ENCODE measurements around the gene PHKB.
"Not testable (repeated sequence)": the region's sequence is repeated elsewhere in the genome, so short reads cannot be mapped to it uniquely, and the experiment has no call there.

Gene PHKB

GRCh38 chr16:47469227-47469626 lies 8.1 kb downstream of the PHKB start:
- in situ Hi-C loops (cut with HindIII; ENCODE audit: low sequenced_read_pairs), result no loop called here

GRCh38 chr16:47470211-47470610 lies 9.1 kb downstream of the PHKB start:
- in situ Hi-C loops (cut with HindIII; ENCODE audit: low sequenced_read_pairs), result no loop called here

GRCh38 chr16:47470810-47471209 lies 9.7 kb downstream of the PHKB start:
- in situ Hi-C loops (cut with HindIII; ENCODE audit: low sequenced_read_pairs), result no loop called here

GRCh38 chr16:47473004-47473403 lies 11.9 kb downstream of the PHKB start:
- in situ Hi-C loops (cut with HindIII; ENCODE audit: low sequenced_read_pairs), result not testable (repeated sequence)

- in situ Hi-C loops (cut with HindIII; ENCODE audit: low sequenced_read_pairs), result no loop called here
These were observed 12.7 kb downstream of the PHKB start for GRCh38 chr16:47473792-47474191.

GRCh38 chr16:47475786-47476185 lies 14.7 kb downstream of the PHKB start:
- in situ Hi-C loops (cut with HindIII; ENCODE audit: low sequenced_read_pairs), result no loop called here

GRCh38 chr16:47476654-47477345 lies 15.7 kb downstream of the PHKB start:
- in situ Hi-C loops (cut with HindIII; ENCODE audit: low sequenced_read_pairs), result no loop called here

GRCh38 chr16:47477679-47478078 lies 16.5 kb downstream of the PHKB start:
- in situ Hi-C loops (cut with HindIII; ENCODE audit: low sequenced_read_pairs), result no loop called here

- in situ Hi-C loops (cut with HindIII; ENCODE audit: low sequenced_read_pairs), result no loop called here
These were observed 19.3 kb downstream of the PHKB start for GRCh38 chr16:47480410-47480809.

- in situ Hi-C loops (cut with HindIII; ENCODE audit: low sequenced_read_pairs), result no loop called here
These were observed 20.7 kb downstream of the PHKB start for GRCh38 chr16:47481698-47482374.

GRCh38 chr16:47483616-47484015 lies 22.5 kb downstream of the PHKB start:
- in situ Hi-C loops (cut with HindIII; ENCODE audit: low sequenced_read_pairs), result no loop called here

GRCh38 chr16:47486856-47487255 lies 25.7 kb downstream of the PHKB start:
- in situ Hi-C loops (cut with HindIII; ENCODE audit: low sequenced_read_pairs), result no loop called here

GRCh38 chr16:47488051-47488450 lies 26.9 kb downstream of the PHKB start:
- in situ Hi-C loops (cut with HindIII; ENCODE audit: low sequenced_read_pairs), result no loop called here

- in situ Hi-C loops (cut with HindIII; ENCODE audit: low sequenced_read_pairs), result no loop called here
These were observed 29.3 kb downstream of the PHKB start for GRCh38 chr16:47490471-47490870.

- in situ Hi-C loops (cut with HindIII; ENCODE audit: low sequenced_read_pairs), result no loop called here
These were observed 30.9 kb downstream of the PHKB start for GRCh38 chr16:47492036-47492427.

- in situ Hi-C loops (cut with HindIII; ENCODE audit: low sequenced_read_pairs), result no loop called here
These were observed 31.6 kb downstream of the PHKB start for GRCh38 chr16:47492428-47493377.

GRCh38 chr16:47493381-47494337 lies 32.5 kb downstream of the PHKB start:
- in situ Hi-C loops (cut with HindIII; ENCODE audit: low sequenced_read_pairs), result no loop called here

- in situ Hi-C loops (cut with HindIII; ENCODE audit: low sequenced_read_pairs), result no loop called here
These were observed 38.1 kb downstream of the PHKB start for GRCh38 chr16:47499080-47499699.

GRCh38 chr16:47499700-47500264 lies 38.7 kb downstream of the PHKB start:
- in situ Hi-C loops (cut with HindIII; ENCODE audit: low sequenced_read_pairs), result no loop called here

GRCh38 chr16:47503936-47504335 lies 42.8 kb downstream of the PHKB start:
- in situ Hi-C loops (cut with HindIII; ENCODE audit: low sequenced_read_pairs), result no loop called here

Measured in DLD1 (cell line).